Measurements from ENCODE around the gene MNT. TPM values are rescaled to one million over a fixed set of nuclear protein-coding genes. Genes with fewer than 3 reads are reported as not detected.

MNT gene
- total and polyA plus RNA-seq, 4 donors: 1.7 to 5.0 (median 2.6) TPM

GRCh38 chr17:2380950-2381649 lies 19.8 kb downstream of the MNT start:
- H3K4me1 ChIP-seq (ENCODE audit: control insufficient read depth in 4 of 4, insufficient read depth in 4 of 4, low read length in 3 of 4): peaks cover 3 to 20% (median 13%) of the 10 kb centered on the region in 4 donors
- peaks cover 0 to 24% (median under 1%) of the 10 kb centered on the region in 4 donors for H3K36me3 ChIP-seq (ENCODE audit: control insufficient read depth in 4 of 4, insufficient read depth in 3 of 4, low read depth in 1 of 4, low read length in 3 of 4)

GRCh38 chr17:2380226-2380922 lies 20.5 kb downstream of the MNT start:
- no peak for DNase-seq (ENCODE audit: low spot score)
- H3K9ac ChIP-seq (ENCODE audit: low read depth in 1 of 2, low read length in 2 of 2): no peak overlapping the region
- H3K36me3 ChIP-seq (ENCODE audit: control insufficient read depth in 4 of 4, insufficient read depth in 3 of 4, low read depth in 1 of 4, low read length in 3 of 4): peaks cover 0 to 31% (median 2%) of the 10 kb centered on the region in 4 donors
- H3K27ac ChIP-seq (ENCODE audit: low read depth in 1 of 2, low read length in 2 of 2): no peak overlapping the region
- no peak overlapping the region for H3K4me3 ChIP-seq (ENCODE audit: low read depth in 1 of 3, low read length in 3 of 3)
- no peaks in the 10 kb centered on the region for H3K27me3 ChIP-seq (ENCODE audit: control insufficient read depth in 4 of 4, insufficient read depth in 4 of 4, low read length in 3 of 4)
- 90% methylated on average over 16 of the region's 16 CpGs for WGBS
- H3K4me1 ChIP-seq (ENCODE audit: control insufficient read depth in 4 of 4, insufficient read depth in 4 of 4, low read length in 3 of 4): peaks cover 3 to 20% (median 13%) of the 10 kb centered on the region in 4 donors
- no peaks in the 10 kb centered on the region for H3K9me3 ChIP-seq (ENCODE audit: control insufficient read depth in 4 of 4, low read length in 3 of 4)
- TF ChIP-seq REST (IDR thresholded peaks at IDR 0.05): no peak
- TF ChIP-seq ATF3 (IDR thresholded peaks at IDR 0.05): no peak
- no peak for TF ChIP-seq FOXA2 (IDR thresholded peaks at IDR 0.05)
- TF ChIP-seq ZBTB33 (IDR thresholded peaks at IDR 0.05): no peak
- TF ChIP-seq JUND (IDR thresholded peaks at IDR 0.05): no peak
- TF ChIP-seq HNF4G (IDR thresholded peaks at IDR 0.05): no peak
- no peak for TF ChIP-seq FOXA1 (IDR thresholded peaks at IDR 0.05)
- no peak for TF ChIP-seq MAX (IDR thresholded peaks at IDR 0.05)
- no peak for TF ChIP-seq NR2F2 (IDR thresholded peaks at IDR 0.05)
- no peak for TF ChIP-seq YY1 (IDR thresholded peaks at IDR 0.05)

More at GRCh38 chr17:2380950-2381649, 19.8 kb downstream of the MNT start:
- TF ChIP-seq HNF4G (IDR thresholded peaks at IDR 0.05) (no peak), NR2F2 (IDR thresholded peaks at IDR 0.05) (no peak), SP1 (IDR thresholded peaks at IDR 0.05) (no peak), TAF1 (conservative IDR thresholded peaks at IDR 0.05) (no peak), FOXA1 (IDR thresholded peaks at IDR 0.05) (no peak), EGR1 (IDR thresholded peaks at IDR 0.05; ENCODE audit: low read depth in 2 of 2) (no peak), ATF3 (IDR thresholded peaks at IDR 0.05) (no peak), RAD21 (IDR thresholded peaks at IDR 0.05) (no peak), GABPA (IDR thresholded peaks at IDR 0.05 in 1 of 2, conservative IDR thresholded peaks at IDR 0.05 in 1 of 2) (no peak), RXRA (IDR thresholded peaks at IDR 0.05) (no peak), REST (IDR thresholded peaks at IDR 0.05) (no peak), JUND (IDR thresholded peaks at IDR 0.05) (no peak), YY1 (IDR thresholded peaks at IDR 0.05) (no peak), MAX (IDR thresholded peaks at IDR 0.05) (no peak)
- Histone ChIP-seq H3K27ac (ENCODE audit: low read depth in 1 of 2, low read length in 2 of 2) (no peak overlapping the region), H3K9me3 (ENCODE audit: control insufficient read depth in 4 of 4, low read length in 3 of 4) (no peaks in the 10 kb centered on the region), H3K9ac (ENCODE audit: low read depth in 1 of 2, low read length in 2 of 2) (no peak overlapping the region), H3K4me3 (ENCODE audit: low read depth in 1 of 3, low read length in 3 of 3) (no peak overlapping the region), H3K27me3 (ENCODE audit: control insufficient read depth in 4 of 4, insufficient read depth in 4 of 4, low read length in 3 of 4) (no peaks in the 10 kb centered on the region)
- no peak for DNase-seq (ENCODE audit: low spot score)
- WGBS: 87% methylated on average over 15 of the region's 15 CpGs

All from liver (tissue), 9 donors.